Activated T-helper 1 cell treated with anti-CD3 and anti-CD28 coated beads, Interleukin-2, amount 50 U/mL, for 16 hours (primary cell): ENCODE data around the gene SPDYE5.

Experiments used
- DNase-seq, 2 donors: peaks; one replicate each; pipeline ENCODE4 v3.0.0-alpha.2; 2020; ENCODE audit warnings: low read depth in 1 of 2, low spot score in 1 of 2

The SPDYE5 gene

DNA sequence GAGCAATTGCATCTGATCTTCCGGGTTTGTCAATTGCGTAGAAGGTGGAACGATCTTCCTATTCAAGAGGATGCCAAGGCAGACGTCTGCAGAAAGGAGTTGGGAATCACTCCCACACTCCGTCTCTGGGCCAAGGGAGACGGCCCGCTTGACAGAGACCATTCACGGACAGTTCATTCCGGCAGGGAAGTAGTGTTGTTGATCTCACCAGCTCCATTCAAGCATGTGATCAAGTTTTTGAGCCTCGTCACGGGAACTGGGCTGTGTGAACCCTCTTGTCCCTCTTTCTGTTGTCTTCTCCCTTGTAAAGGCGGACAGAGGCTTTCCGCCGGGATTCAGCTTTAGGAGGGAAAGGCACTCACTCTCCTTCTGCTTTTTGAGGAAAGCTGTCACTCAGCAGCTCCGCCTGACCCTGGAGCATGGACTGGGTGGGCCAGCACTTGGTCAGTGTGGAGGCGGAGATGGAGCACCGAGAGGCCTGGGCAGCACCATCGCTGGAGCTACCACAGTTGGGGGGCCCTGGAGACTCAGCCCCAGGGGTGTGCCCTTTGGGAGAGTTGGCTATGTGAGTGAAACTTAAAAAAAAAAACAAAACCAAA is 44.9 kb downstream of the SPDYE5 start:
- DNase-seq = no peak

- no peak for DNase-seq
These were observed 45.6 kb downstream of the SPDYE5 start for GRCh38 chr7:75537731-75538130.

- DNase-seq = no peak
These were observed 54.3 kb downstream of the SPDYE5 start for GRCh38 chr7:75546237-75547015.
